HEK293 (cell line): ENCODE measurements around the gene EIF4E1B.

Source experiments
- CTCF ChIA-PET: fragments of 350-600 bp; formaldehyde crosslinking; extraction: SDS; loops from one replicate; lab custom pipeline; 2021; ENCODE audit warnings: antibody characterized with exemption; lab: Yijun Ruan, JAX
- POLR2A ChIA-PET: fragments of 300-600 bp; formaldehyde crosslinking; extraction: SDS; loops from one replicate; lab custom pipeline; 2020; ENCODE audit warnings: antibody characterized with exemption, inconsistent platforms; lab: Yijun Ruan, JAX
- H3K27ac ChIP-seq: fragments of 200-500 bp; sonication (Bioruptor generic); 2 replicates; pipeline ENCODE4 v1.5.1; 2014; ENCODE audit warnings: low read depth, low read length, control low read depth, inconsistent platforms; ENCODE audit errors: extremely low read depth
- H3K36me3 ChIP-seq, 2 experiments: fragments of 200-500 bp in 1 of 2; sonication (Bioruptor generic) in 1 of 2; 1 replicate in 1 of 2; 2 replicates in 1 of 2; pipeline ENCODE4 v1.5.1; 2014 to 2017; ENCODE audit warnings: inconsistent platforms in 2 of 2, low read length in 2 of 2; ENCODE audit not compliant: control insufficient read depth in 2 of 2, insufficient read depth in 1 of 2
- H3K4me1 ChIP-seq: fragments of 200-500 bp; sonication (Bioruptor generic); 2 replicates; pipeline ENCODE4 v1.5.1; 2014; ENCODE audit warnings: mild to moderate bottlenecking, low read length, inconsistent platforms; ENCODE audit not compliant: control insufficient read depth, insufficient read depth
- H3K4me3 ChIP-seq: 2 replicates; pipeline ENCODE4 v1.5.1; 2011; ENCODE audit warnings: low read depth, mild to moderate bottlenecking, control low read depth, low read length, moderate library complexity
- H3K9me3 ChIP-seq: fragments of 200-500 bp; sonication (Bioruptor generic); 2 replicates; pipeline ENCODE4 v1.5.1; 2014; ENCODE audit warnings: low read depth, low read length, inconsistent platforms; ENCODE audit not compliant: control insufficient read depth, insufficient read depth
- HOXC10 ChIP-seq: sonication (generic); formaldehyde crosslinking; IDR thresholded peaks from 2 replicates; pipeline ENCODE4 v1.8.1; 2023; ENCODE audit warnings: mild to moderate bottlenecking, missing genetic modification reagents
- IKZF3 ChIP-seq: fragments of 450-650 bp; IDR thresholded peaks from 2 replicates; pipeline ENCODE4 v1.5.0; 2018; ENCODE audit warnings: missing biosample characterization, mild to moderate bottlenecking, missing genetic modification characterization, moderate library complexity
- KLF1 ChIP-seq: fragments of 450-650 bp; formaldehyde crosslinking; IDR thresholded peaks from 2 replicates; pipeline ENCODE4 v1.5.1; 2016; ENCODE audit warnings: missing biosample characterization, missing genetic modification characterization
- KLF10 ChIP-seq: fragments of 450-650 bp; IDR thresholded peaks from 2 replicates; pipeline ENCODE4 v1.5.1; 2018; ENCODE audit warnings: missing biosample characterization, mild to moderate bottlenecking, missing genetic modification characterization
- PRDM2 ChIP-seq: fragments of 450-650 bp; formaldehyde crosslinking; IDR thresholded peaks from 2 replicates; pipeline ENCODE4 v1.5.1; 2016; ENCODE audit warnings: missing biosample characterization, missing genetic modification characterization, borderline replicate concordance
- PRDM6 ChIP-seq: fragments of 450-650 bp; formaldehyde crosslinking; IDR thresholded peaks from 2 replicates; pipeline ENCODE4 v1.5.1; 2017; ENCODE audit warnings: missing biosample characterization, missing genetic modification characterization
- REPIN1 ChIP-seq: fragments of 450-650 bp; formaldehyde crosslinking; IDR thresholded peaks from 2 replicates; pipeline ENCODE4 v1.5.1; 2017; ENCODE audit warnings: missing biosample characterization, missing genetic modification characterization, low read depth
- SP7 ChIP-seq: fragments of 450-650 bp; formaldehyde crosslinking; IDR thresholded peaks from 2 replicates; pipeline ENCODE4 v1.5.1; 2016; ENCODE audit warnings: missing biosample characterization, missing genetic modification characterization
- ZBTB17 ChIP-seq: fragments of 450-650 bp; formaldehyde crosslinking; IDR thresholded peaks from 2 replicates; pipeline ENCODE4 v1.5.1; 2016; ENCODE audit warnings: missing biosample characterization, missing genetic modification characterization
- ZBTB6 ChIP-seq: fragments of 450-650 bp; formaldehyde crosslinking; IDR thresholded peaks from 2 replicates; pipeline ENCODE4 v1.5.1; 2017; ENCODE audit warnings: missing biosample characterization, missing genetic modification characterization
- ZBTB7A ChIP-seq: fragments of 450-650 bp; formaldehyde crosslinking; IDR thresholded peaks from 2 replicates; pipeline ENCODE4 v1.5.1; 2016; ENCODE audit warnings: low read depth, missing biosample characterization, missing genetic modification characterization
- ZNF157 ChIP-seq: fragments of 450-650 bp; formaldehyde crosslinking; IDR thresholded peaks from 2 replicates; pipeline ENCODE4 v1.5.1; 2016; ENCODE audit warnings: missing biosample characterization, missing genetic modification characterization
- ZNF26 ChIP-seq: fragments of 450-650 bp; formaldehyde crosslinking; IDR thresholded peaks from 2 replicates; pipeline ENCODE4 v1.5.1; 2016; ENCODE audit warnings: missing biosample characterization, missing genetic modification characterization
- ZNF488 ChIP-seq: fragments of 450-650 bp; formaldehyde crosslinking; IDR thresholded peaks from 2 replicates; pipeline ENCODE4 v1.5.1; 2016; ENCODE audit warnings: missing biosample characterization, missing genetic modification characterization
- ZNF510 ChIP-seq: fragments of 450-650 bp; formaldehyde crosslinking; IDR thresholded peaks from 2 replicates; pipeline ENCODE4 v1.5.1; 2018; ENCODE audit warnings: mild to moderate bottlenecking, missing genetic modification characterization, missing biosample characterization; ENCODE audit not compliant: insufficient replicate concordance
- ZNF658 ChIP-seq: fragments of 450-650 bp; formaldehyde crosslinking; IDR thresholded peaks from 2 replicates; pipeline ENCODE4; 2016; ENCODE audit warnings: missing biosample characterization, missing genetic modification characterization
- ZNF76 ChIP-seq: fragments of 450-650 bp; formaldehyde crosslinking; IDR thresholded peaks from 2 replicates; pipeline ENCODE4; 2016; ENCODE audit warnings: low read depth, missing biosample characterization, missing genetic modification characterization, borderline replicate concordance

EIF4E1B gene

GRCh38 chr5:176596689-176597416, 33.6 kb upstream of the EIF4E1B start:
- Histone ChIP-seq H3K4me1 (no peaks in the 10 kb centered on the region), H3K27ac (no peak overlapping the region)
- CTCF ChIA-PET: no interaction called here
- TF ChIP-seq ZNF658 (tag by site-specific recombination) (no peak), PRDM2 (no peak), KLF1 (no peak), ZNF26 (tag by site-specific recombination) (no peak), PRDM6 (no peak), ZBTB7A (tag by site-specific recombination) (no peak), HOXC10 (CRISPR knock-in tag) (no peak), ZNF488 (tag by site-specific recombination) (no peak), SP7 (tag by site-specific recombination) (no peak), ZNF76 (no peak), ZNF157 (tag by site-specific recombination) (no peak)
- TF ChIP-seq, all 188 proteins: peak for 0
- peaks cover 0 to 7% of the 10 kb centered on the region in 2 experiments; a peak in 1 of 3 replicates for H3K36me3 ChIP-seq
- POLR2A ChIA-PET: no interaction called here
- H3K9me3 ChIP-seq: no peaks in the 10 kb centered on the region
- H3K4me3 ChIP-seq: no peak overlapping the region

- POLR2A ChIA-PET: no interaction called here
- CTCF ChIA-PET: no interaction called here
- no peak for TF ChIP-seq ZBTB6 (tag by site-specific recombination)
- no peak for TF ChIP-seq REPIN1
- TF ChIP-seq IKZF3 (tag by site-specific recombination): no peak
- TF ChIP-seq ZBTB17 (tag by site-specific recombination): no peak
- no peak for TF ChIP-seq ZNF510 (tag by site-specific recombination)
- no peak for TF ChIP-seq KLF10
- no peak overlapping the region for H3K4me3 ChIP-seq
- H3K9me3 ChIP-seq: no peaks in the 10 kb centered on the region
- no peak overlapping the region for H3K27ac ChIP-seq
- no peaks in the 10 kb centered on the region for H3K4me1 ChIP-seq
- H3K36me3 ChIP-seq: peaks cover 0 to 7% of the 10 kb centered on the region in 2 experiments; a peak in 1 of 3 replicates
Observed at GRCh38 chr5:176597417-176598389, 32.8 kb upstream of the EIF4E1B start.
